Right renal cortex interstitium (tissue), 3 donors: ENCODE data around the gene UNC5A. TPM values are rescaled to one million over a fixed set of nuclear protein-coding genes. Genes with fewer than 3 reads are reported as not detected.
"Not testable (repeated sequence)": the region's sequence is repeated elsewhere in the genome, so short reads cannot be mapped to it uniquely, and the experiment has no call there.

ENCODE experiments used
- DNase-seq, 3 donors: peaks; one replicate each; pipeline ENCODE4 v3.0.0-alpha.2; 2013; ENCODE audit warnings: low read depth in 3 of 3, low spot score in 2 of 3
- polyA plus RNA-seq, 3 donors: library from polyadenylated mRNA; unstranded; fragments of 120-200 nt; gene quantifications; one replicate each; pipeline ENCODE4 v1.2.1, GENCODE V29; 2013; ENCODE audit not compliant: insufficient read length in 3 of 3

UNC5A gene
- polyA plus RNA-seq, 3 donors = 0.10 to 0.14 (median 0.10) TPM

GRCh38 chr5:176859916-176860315 lies 49.6 kb downstream of the UNC5A start:
- DNase-seq = no peak

GRCh38 chr5:176860381-176860780 lies 50.0 kb downstream of the UNC5A start:
- DNase-seq = no peak

- DNase-seq = no peak
These were observed 50.9 kb downstream of the UNC5A start for GRCh38 chr5:176861276-176861675.

GRCh38 chr5:176862330-176862995 lies 52.1 kb downstream of the UNC5A start:
- DNase-seq = no peak

GRCh38 chr5:176863041-176863764 lies 52.8 kb downstream of the UNC5A start:
- no peak for DNase-seq

GRCh38 chr5:176863765-176864098 lies 53.4 kb downstream of the UNC5A start:
- DNase-seq = no peak

- DNase-seq = no peak
These were observed 54.4 kb downstream of the UNC5A start for GRCh38 chr5:176864755-176865154.

GRCh38 chr5:176865964-176866363 lies 55.6 kb downstream of the UNC5A start:
- DNase-seq = no peak

- DNase-seq = no peak
These were observed 56.5 kb downstream of the UNC5A start for GRCh38 chr5:176866707-176867310.

- no peak for DNase-seq
These were observed 57.8 kb downstream of the UNC5A start for GRCh38 chr5:176868126-176868525.

GRCh38 chr5:176868731-176869130 lies 58.4 kb downstream of the UNC5A start:
- DNase-seq = no peak

- DNase-seq = no peak
These were observed 59.2 kb downstream of the UNC5A start for GRCh38 chr5:176869501-176870109.

GRCh38 chr5:176870110-176870591 lies 59.8 kb downstream of the UNC5A start:
- no peak for DNase-seq

GRCh38 chr5:176870644-176871043 lies 60.3 kb downstream of the UNC5A start:
- not testable (repeated sequence) for DNase-seq

GRCh38 chr5:176872586-176872985 lies 62.2 kb downstream of the UNC5A start:
- not testable (repeated sequence) for DNase-seq

GRCh38 chr5:176873011-176873410 lies 62.7 kb downstream of the UNC5A start:
- DNase-seq = not testable (repeated sequence)

- no peak for DNase-seq
These were observed 63.3 kb downstream of the UNC5A start for GRCh38 chr5:176873541-176874172.

GRCh38 chr5:176874198-176874780 lies 63.9 kb downstream of the UNC5A start:
- DNase-seq = no peak

- DNase-seq = no peak
These were observed 64.7 kb downstream of the UNC5A start for GRCh38 chr5:176875014-176875550.

- DNase-seq = no peak
These were observed 65.6 kb downstream of the UNC5A start for GRCh38 chr5:176875783-176876505.
